CD4-positive, alpha-beta T cell treated with Interleukin-21 for 1 hour (primary cell): ENCODE results near the gene WDR48.

Experiments used
- DNase-seq: peaks from one replicate; pipeline ENCODE4 v3.0.0-alpha.2; 2020

The WDR48 gene

DNA sequence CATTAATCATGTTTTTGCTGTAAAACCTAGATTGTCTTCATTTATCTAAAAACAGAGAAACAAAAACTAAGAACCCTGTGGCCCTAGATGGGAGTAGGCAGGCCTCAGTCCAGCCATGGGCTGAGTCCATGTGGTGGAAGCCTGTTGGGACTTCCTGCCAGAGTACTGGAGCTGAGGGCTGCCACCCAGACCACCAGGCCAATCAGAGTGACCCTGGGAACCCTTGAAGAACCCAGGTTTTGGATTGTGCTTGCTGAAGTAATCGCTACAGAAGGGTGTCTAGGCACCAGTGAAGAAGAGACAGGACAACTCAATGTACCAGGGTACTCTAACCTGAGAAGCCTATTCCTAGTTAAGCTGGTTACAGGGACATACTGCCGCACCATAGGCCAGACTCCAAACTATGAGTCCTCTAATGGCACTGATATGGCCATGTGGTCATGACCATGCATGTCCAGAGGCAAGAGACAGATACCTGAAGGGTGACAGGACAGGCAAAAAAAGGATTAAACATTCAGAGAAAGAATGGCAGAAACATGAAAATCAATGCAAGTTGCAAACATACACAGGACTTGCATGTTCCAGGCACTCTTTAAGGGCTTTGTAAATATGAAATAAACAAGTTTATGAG, 88.6 kb downstream of the WDR48 start:
- no peak for DNase-seq

DNA sequence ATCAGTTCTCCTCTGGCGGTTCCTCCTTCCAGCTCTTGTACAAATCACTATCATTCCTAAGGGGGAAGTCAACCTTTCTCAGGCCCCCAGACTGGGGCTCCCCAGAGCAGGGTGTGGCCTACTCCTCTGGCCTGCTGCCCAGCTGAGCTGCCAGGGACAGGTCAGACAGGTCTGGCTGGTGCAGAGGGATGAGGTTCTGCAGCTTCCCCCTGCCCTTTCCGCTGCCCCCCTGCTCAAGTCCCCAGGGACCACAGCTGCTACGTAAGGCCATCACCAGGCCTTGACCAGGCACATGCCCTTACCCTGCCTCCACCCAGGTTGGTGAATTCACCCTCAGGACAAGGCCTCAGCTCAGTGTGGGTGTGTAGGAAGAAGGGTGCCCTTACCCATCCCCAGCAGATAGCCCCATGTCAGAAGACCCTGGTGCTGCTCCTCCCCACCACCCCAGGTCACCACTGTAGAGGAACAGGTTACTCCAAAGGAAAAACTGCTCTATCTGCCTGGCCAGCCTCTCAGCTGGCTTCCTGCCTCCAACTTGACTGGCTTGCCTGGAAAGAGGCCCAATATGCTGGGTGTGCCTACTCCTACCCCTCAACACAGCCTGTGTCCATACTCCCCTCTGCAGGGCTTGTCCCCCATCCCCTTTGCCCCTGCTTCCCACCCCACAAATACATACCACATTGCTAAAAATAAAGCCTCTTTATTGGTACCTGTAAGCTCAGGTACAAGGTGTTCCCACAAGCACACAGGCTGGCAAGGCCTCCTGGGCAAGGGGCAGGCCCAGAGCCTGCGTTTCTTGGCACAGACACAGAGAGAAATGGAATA, 89.6 kb downstream of the WDR48 start:
- no peak for DNase-seq

DNA sequence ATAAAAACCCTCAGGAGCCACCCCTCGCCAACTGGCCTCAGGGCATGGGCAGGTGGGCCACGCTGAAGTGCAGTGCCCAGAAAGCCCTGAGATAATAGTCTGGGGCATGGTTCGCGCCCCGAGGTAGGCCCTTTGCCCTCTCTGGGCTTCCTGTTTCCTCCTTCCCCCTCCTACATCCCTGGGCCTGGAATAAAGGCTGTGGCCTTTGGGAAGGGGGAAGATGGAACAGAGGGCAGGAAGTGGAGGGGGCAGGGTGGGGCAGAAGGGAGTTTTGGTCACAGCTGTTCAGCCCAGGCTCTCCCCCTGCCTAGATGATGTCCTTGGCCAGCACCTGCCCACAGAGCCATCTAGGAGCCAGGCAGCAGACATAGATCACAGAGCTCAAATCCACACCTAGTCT, 90.3 kb downstream of the WDR48 start:
- DNase-seq, result no peak

DNA sequence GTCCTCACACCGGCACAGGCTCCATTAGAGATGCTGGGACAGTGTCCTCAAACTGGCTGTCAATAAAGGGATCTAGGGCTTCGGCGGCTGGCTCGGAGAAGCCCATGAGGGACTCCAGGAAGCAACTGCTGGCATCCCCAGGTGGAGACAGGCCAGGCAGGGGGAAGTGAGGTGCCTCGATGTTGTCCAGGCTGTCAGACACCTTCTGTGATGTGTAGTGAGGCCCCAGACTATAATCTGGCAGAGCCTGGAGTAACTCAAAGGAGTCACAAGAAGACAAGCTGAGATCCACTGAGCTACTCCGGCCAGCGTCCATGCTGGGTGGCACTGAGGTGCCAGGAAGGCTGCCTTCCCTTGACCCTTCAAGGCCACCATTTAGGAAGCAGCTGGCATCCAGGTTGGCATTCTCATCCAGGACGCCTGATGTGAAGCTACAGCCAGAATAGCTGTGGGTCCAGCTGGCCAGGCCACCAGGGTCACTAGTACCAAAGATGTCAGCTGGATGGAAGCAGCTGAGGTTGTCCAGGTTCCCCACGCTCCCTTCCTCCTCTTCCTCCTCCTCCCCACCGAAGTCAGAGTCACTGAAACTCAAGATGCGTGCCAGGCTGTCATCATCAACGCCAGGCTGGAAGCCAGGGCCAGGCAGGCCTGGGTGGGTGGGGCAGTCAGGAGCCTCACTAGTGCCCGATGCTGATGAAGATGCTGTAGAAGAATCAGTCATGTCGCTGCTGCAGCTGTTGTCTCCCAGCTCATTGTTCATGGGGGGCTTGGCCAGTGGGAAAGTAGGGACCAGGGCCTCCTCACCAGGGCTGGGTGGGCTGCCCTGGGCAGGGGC, 91.5 kb downstream of the WDR48 start:
- DNase-seq, result no peak

DNA sequence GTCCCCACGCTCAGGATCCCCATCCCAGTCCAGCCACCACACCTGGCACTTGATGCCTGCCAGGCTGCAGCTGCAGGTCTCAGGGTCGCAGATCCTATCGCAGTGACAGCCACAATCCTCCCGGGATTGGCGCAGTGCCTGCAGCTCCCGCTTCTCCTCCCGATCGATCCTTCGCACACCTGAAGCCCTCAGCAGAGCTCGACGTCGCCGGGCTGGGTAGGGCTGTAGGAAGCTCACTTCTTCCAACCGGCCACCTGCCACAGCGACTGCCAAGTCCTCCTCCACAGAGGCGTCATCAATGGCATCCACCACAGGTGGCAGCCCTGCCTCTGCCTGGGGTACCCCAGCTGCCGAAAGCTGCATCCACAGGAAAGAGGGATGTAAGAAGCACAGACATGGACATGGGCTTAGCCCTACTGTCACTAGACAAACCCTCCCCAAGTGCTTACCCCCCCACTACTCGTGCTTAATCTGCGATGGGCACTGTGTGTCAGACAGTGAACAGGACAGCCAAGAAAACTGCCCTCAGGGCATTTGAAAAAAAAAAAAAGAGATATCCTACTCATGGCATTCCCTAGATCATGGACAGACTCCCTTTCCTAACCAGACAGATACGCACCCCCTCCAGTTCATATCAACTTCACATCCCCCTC, 92.4 kb downstream of the WDR48 start:
- no peak for DNase-seq

DNA sequence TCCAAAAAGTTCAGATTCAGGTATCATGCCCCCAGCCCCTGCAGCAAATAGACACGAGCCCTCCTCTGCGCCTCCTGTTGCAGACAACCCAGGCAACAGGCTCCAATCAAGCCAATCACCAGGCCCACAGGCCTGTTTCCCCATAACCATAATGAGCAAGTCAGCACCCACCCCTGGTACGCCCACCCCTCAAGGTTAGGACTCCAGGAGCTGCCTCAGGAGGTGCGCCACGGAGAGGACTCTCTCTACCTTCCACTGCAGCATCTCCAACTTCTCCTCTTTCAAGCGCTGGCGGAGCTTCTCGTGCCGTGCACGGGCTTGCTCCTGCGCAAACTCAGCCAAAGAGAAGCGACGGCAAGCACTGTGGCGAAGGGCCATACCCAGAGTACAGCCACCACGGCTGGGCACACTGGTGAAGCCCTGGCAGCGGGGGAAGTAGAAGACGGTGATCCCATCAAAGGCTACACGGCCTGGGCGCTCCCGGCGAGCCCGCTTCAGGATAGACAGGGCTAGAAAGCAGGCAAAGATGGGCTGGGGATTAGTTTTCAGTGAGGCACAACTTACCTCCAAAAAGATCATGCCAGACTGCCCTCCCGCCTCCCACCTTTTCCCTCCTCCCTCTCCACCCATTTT, 93.0 kb downstream of the WDR48 start:
- DNase-seq, result no peak

DNA sequence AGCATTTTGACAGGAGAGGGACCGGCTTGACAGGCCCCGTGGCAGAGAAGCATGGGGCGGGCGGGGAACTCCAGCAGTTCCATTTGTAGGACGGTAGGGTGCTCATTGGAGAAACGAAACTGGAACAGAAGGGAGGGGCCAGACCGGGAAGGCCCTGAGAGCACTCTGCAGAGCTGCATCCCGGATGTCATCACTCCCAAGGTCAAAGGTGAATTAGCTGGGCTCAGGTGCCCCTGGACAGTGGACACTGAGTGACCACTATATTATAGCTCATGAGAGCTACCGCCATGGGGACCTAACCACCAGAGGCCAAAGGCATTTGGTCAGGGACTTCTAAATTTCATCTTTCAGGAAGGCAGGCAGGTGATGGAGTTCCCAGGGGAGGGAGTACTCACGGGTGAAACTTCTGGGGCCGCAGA, 94.3 kb downstream of the WDR48 start:
- no peak for DNase-seq
